ENCODE measurements around the gene CNTN1. TPM values are rescaled to one million over a fixed set of nuclear protein-coding genes. Genes with fewer than 3 reads are reported as not detected.

The CNTN1 gene
- total RNA-seq, 2 experiments from 2014 or later, result not detected

DNA sequence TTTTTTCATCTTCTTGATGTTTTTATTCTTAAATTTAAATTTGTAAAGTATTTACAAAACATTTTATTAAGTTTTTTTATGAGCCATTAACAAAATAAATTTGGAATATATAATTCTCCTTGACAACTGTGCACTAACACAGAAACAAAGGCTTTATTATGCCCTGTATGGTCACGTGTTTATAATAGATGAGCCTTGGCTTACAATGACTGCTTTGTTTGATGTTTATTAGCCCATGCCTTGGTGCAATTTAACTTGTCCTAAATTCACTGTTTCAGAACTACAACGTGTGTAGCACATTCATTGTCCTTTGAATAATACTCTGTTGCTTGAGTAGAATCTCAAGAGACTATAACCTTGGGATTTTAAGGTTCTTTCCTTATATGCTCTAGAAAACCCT is 59.8 kb downstream of the CNTN1 start:
- Mint-ChIP-seq H3K4me1 (ENCODE audit: low read depth) (no peaks in the 10 kb centered on the region), H3K9me3 (no peaks in the 10 kb centered on the region), H3K4me3 (no peak overlapping the region), H3K27ac (no peak overlapping the region), H3K27me3 (no peaks in the 10 kb centered on the region), H3K36me3 (ENCODE audit: low read depth) (no peaks in the 10 kb centered on the region)
- Histone ChIP-seq H3K27ac (ENCODE audit: low read depth in 1 of 2, low read length in 2 of 2) (no peak overlapping the region), H3K9me3 (ENCODE audit: control insufficient read depth in 1 of 2, insufficient read depth in 1 of 2, low read length in 2 of 2) (no peaks in the 10 kb centered on the region), H3K27me3 (ENCODE audit: control insufficient read depth in 1 of 2, insufficient read depth in 2 of 2, low read length in 2 of 2) (no peaks in the 10 kb centered on the region), H3K4me1 (ENCODE audit: insufficient read depth, low read length) (no peaks in the 10 kb centered on the region), H3K36me3 (ENCODE audit: insufficient read depth, low read length) (no peaks in the 10 kb centered on the region), H3K4me3 (ENCODE audit: low read length) (no peak overlapping the region)
- CTCF ChIA-PET, result no interaction called here
- DNase-seq (no peak), ATAC-seq (ENCODE audit: poor library complexity) (no peak)
- TF ChIP-seq, protein P1, sequence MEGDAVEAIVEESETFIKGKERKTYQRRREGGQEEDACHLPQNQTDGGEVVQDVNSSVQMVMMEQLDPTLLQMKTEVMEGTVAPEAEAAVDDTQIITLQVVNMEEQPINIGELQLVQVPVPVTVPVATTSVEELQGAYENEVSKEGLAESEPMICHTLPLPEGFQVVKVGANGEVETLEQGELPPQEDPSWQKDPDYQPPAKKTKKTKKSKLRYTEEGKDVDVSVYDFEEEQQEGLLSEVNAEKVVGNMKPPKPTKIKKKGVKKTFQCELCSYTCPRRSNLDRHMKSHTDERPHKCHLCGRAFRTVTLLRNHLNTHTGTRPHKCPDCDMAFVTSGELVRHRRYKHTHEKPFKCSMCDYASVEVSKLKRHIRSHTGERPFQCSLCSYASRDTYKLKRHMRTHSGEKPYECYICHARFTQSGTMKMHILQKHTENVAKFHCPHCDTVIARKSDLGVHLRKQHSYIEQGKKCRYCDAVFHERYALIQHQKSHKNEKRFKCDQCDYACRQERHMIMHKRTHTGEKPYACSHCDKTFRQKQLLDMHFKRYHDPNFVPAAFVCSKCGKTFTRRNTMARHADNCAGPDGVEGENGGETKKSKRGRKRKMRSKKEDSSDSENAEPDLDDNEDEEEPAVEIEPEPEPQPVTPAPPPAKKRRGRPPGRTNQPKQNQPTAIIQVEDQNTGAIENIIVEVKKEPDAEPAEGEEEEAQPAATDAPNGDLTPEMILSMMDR (IDR thresholded peaks at IDR 0.05), result no peak
- POLR2A ChIA-PET, result no interaction called here
- intact Hi-C loops (cut with DNase I, micrococcal nuclease), result no loop called here

GRCh38 chr12:40760821-40761220 is 68.6 kb downstream of the CNTN1 start:
- intact Hi-C loops (cut with DNase I, micrococcal nuclease), result no loop called here
- Histone ChIP-seq H3K9me3 (ENCODE audit: control insufficient read depth in 1 of 2, insufficient read depth in 1 of 2, low read length in 2 of 2) (peaks cover 0 to 7% of the 10 kb centered on the region in 2 experiments), H3K27ac (ENCODE audit: low read depth in 1 of 2, low read length in 2 of 2) (no peak overlapping the region), H3K4me3 (ENCODE audit: low read length) (no peak overlapping the region), H3K36me3 (ENCODE audit: insufficient read depth, low read length) (no peaks in the 10 kb centered on the region), H3K4me1 (ENCODE audit: insufficient read depth, low read length) (no peaks in the 10 kb centered on the region), H3K27me3 (ENCODE audit: control insufficient read depth in 1 of 2, insufficient read depth in 2 of 2, low read length in 2 of 2) (no peaks in the 10 kb centered on the region)
- ChIA-PET CTCF (no interaction called here), POLR2A (no interaction called here)
- ATAC-seq (ENCODE audit: poor library complexity) (no peak), DNase-seq (no peak)
- TF ChIP-seq, protein P1 (IDR thresholded peaks at IDR 0.05), result no peak
- Mint-ChIP-seq H3K27ac (no peak overlapping the region), H3K4me3 (no peak overlapping the region), H3K9me3 (no peaks in the 10 kb centered on the region), H3K4me1 (ENCODE audit: low read depth) (no peaks in the 10 kb centered on the region), H3K36me3 (ENCODE audit: low read depth) (no peaks in the 10 kb centered on the region), H3K27me3 (no peaks in the 10 kb centered on the region)

GRCh38 chr12:40762072-40762471 is 69.8 kb downstream of the CNTN1 start:
- Histone ChIP-seq H3K4me1 (ENCODE audit: insufficient read depth, low read length) (no peaks in the 10 kb centered on the region), H3K4me3 (ENCODE audit: low read length) (no peak overlapping the region), H3K9me3 (ENCODE audit: control insufficient read depth in 1 of 2, insufficient read depth in 1 of 2, low read length in 2 of 2) (peaks cover 0 to 9% of the 10 kb centered on the region in 2 experiments), H3K36me3 (ENCODE audit: insufficient read depth, low read length) (no peaks in the 10 kb centered on the region), H3K27ac (ENCODE audit: low read depth in 1 of 2, low read length in 2 of 2) (no peak overlapping the region), H3K27me3 (ENCODE audit: control insufficient read depth in 1 of 2, insufficient read depth in 2 of 2, low read length in 2 of 2) (no peaks in the 10 kb centered on the region)
- H3K27me3 Mint-ChIP-seq, result no peaks in the 10 kb centered on the region
- H3K4me3 Mint-ChIP-seq, result no peak overlapping the region
- intact Hi-C loops (cut with DNase I, micrococcal nuclease), result no loop called here
- no peaks in the 10 kb centered on the region for H3K4me1 Mint-ChIP-seq (ENCODE audit: low read depth)
- POLR2A ChIA-PET, result no interaction called here
- CTCF ChIA-PET, result no interaction called here
- no peak overlapping the region for H3K27ac Mint-ChIP-seq
- ATAC-seq (ENCODE audit: poor library complexity) (no peak), DNase-seq (no peak)
- H3K9me3 Mint-ChIP-seq, result no peaks in the 10 kb centered on the region
- TF ChIP-seq, protein P1 (IDR thresholded peaks at IDR 0.05), result no peak
- no peaks in the 10 kb centered on the region for H3K36me3 Mint-ChIP-seq (ENCODE audit: low read depth)
